GM23248 (cell line): ENCODE data around the gene OR10A5. TPM values are rescaled to one million over a fixed set of nuclear protein-coding genes. Genes with fewer than 3 reads are reported as not detected.

Experiments
- DNase-seq: peaks from one replicate; pipeline ENCODE4 v3.0.0-alpha.2; 2015
- H2AFZ ChIP-seq: fragments of 200-600 bp; sonication (generic); 2 replicates; pipeline ENCODE4 v1.6.1; 2016; ENCODE audit warnings: antibody characterized with exemption
- H3F3A ChIP-seq: fragments of 200-600 bp; sonication (generic); 2 replicates; pipeline ENCODE4 v1.6.1; 2016; ENCODE audit warnings: mild to moderate bottlenecking, antibody characterized with exemption, mixed run types; ENCODE audit not compliant: insufficient read depth
- H3K27ac ChIP-seq: fragments of 200-600 bp; sonication (generic); 2 replicates; pipeline ENCODE4 v1.5.1; 2016; ENCODE audit warnings: mild to moderate bottlenecking
- H3K27me3 ChIP-seq: fragments of 200-600 bp; sonication (generic); replicated peaks from 2 replicates; pipeline ENCODE4 v1.6.1; 2016; ENCODE audit warnings: mild to moderate bottlenecking; ENCODE audit not compliant: insufficient read depth
- H3K36me3 ChIP-seq: fragments of 200-600 bp; sonication (generic); 2 replicates; pipeline ENCODE4 v1.6.1; 2016; ENCODE audit warnings: low read depth, mild to moderate bottlenecking
- H3K4me1 ChIP-seq: fragments of 200-600 bp; sonication (generic); 2 replicates; pipeline ENCODE4 v1.6.1; 2016; ENCODE audit warnings: mild to moderate bottlenecking; ENCODE audit not compliant: insufficient read depth
- H3K4me2 ChIP-seq: fragments of 200-600 bp; sonication (generic); one replicate; pipeline ENCODE4 v1.6.1; 2016; ENCODE audit warnings: mild to moderate bottlenecking; ENCODE audit not compliant: unreplicated experiment
- H3K4me3 ChIP-seq: fragments of 200-600 bp; sonication (generic); 2 replicates; pipeline ENCODE4 v1.5.1; 2016; ENCODE audit warnings: mild to moderate bottlenecking
- H3K79me2 ChIP-seq: fragments of 200-600 bp; sonication (generic); 2 replicates; pipeline ENCODE4 v1.6.1; 2016; ENCODE audit warnings: mild to moderate bottlenecking; ENCODE audit not compliant: insufficient read depth
- H3K9ac ChIP-seq: fragments of 200-600 bp; sonication (generic); 2 replicates; pipeline ENCODE4 v1.6.1; 2016; ENCODE audit warnings: mild to moderate bottlenecking
- H3K9me2 ChIP-seq: fragments of 200-600 bp; sonication (generic); 2 replicates; pipeline ENCODE4 v1.6.1; 2016; ENCODE audit warnings: mixed run types, mild to moderate bottlenecking, moderate library complexity; ENCODE audit not compliant: insufficient read depth
- H3K9me3 ChIP-seq: fragments of 200-600 bp; sonication (generic); one replicate; pipeline ENCODE4 v1.6.1; 2017; ENCODE audit warnings: low read depth
- H4K20me1 ChIP-seq: fragments of 200-600 bp; sonication (generic); 2 replicates; pipeline ENCODE4 v1.6.0; 2016; ENCODE audit not compliant: insufficient read depth
- EZH2 ChIP-seq: fragments of 200-600 bp; sonication (generic); IDR thresholded peaks from 2 replicates; pipeline ENCODE4 v1.6.1; 2018; ENCODE audit warnings: antibody characterized with exemption, mild to moderate bottlenecking; ENCODE audit not compliant: insufficient read depth, poor library complexity, severe bottlenecking
- EZH2phosphoT487 ChIP-seq: fragments of 200-600 bp; sonication (generic); IDR thresholded peaks from 2 replicates; pipeline ENCODE4 v1.6.1; 2018; ENCODE audit warnings: antibody characterized with exemption, moderate library complexity, mild to moderate bottlenecking, low read depth; ENCODE audit not compliant: insufficient read depth
- in situ Hi-C: fragments of 300-500 bp; cut with MboI; formaldehyde crosslinking; loops from 2 replicates; pipeline ENCODE4 v1.15.0; 2020
- polyA plus RNA-seq: library from polyadenylated mRNA; unstranded; fragments of >200 nt; fragmentation: Nextera tagmentation; extraction: Ambion mirVana; gene quantifications from 2 replicates; pipeline ENCODE4 v1.2.1, GENCODE V29; 2016
- total RNA-seq: library from RNA; depleted of rRNA; stranded (reverse); fragments of >200 nt; shearing (Covaris generic); gene quantifications from 2 replicates; pipeline ENCODE4 v1.2.3, GENCODE V29; 2014; rRNA removed

Gene OR10A5
- total and polyA plus RNA-seq, 2 experiments from 2014 or later = not detected

GRCh38 chr11:6894097-6894496 lies 48.6 kb downstream of the OR10A5 start:
- Histone ChIP-seq H2AFZ (no peak overlapping the region), H3F3A (no peaks in the 10 kb centered on the region), H3K36me3 (no peaks in the 10 kb centered on the region), H3K4me2 (no peak overlapping the region), H3K27me3 (no peaks in the 10 kb centered on the region), H3K4me1 (no peaks in the 10 kb centered on the region), H3K9ac (no peak overlapping the region), H3K27ac (no peak overlapping the region), H3K4me3 (no peak overlapping the region), H3K79me2 (no peaks in the 10 kb centered on the region), H3K9me3 (no peaks in the 10 kb centered on the region), H4K20me1 (no peaks in the 10 kb centered on the region), H3K9me2 (no peaks in the 10 kb centered on the region)
- in situ Hi-C loops = no loop called here
- DNase-seq = no peak
- TF ChIP-seq EZH2phosphoT487 (no peak), EZH2 (no peak)

GRCh38 chr11:6895010-6895409 lies 49.5 kb downstream of the OR10A5 start:
- H3K27me3 ChIP-seq = no peaks in the 10 kb centered on the region
- H3K36me3 ChIP-seq = no peaks in the 10 kb centered on the region
- H3F3A ChIP-seq = no peaks in the 10 kb centered on the region
- H3K4me1 ChIP-seq = no peaks in the 10 kb centered on the region
- no peaks in the 10 kb centered on the region for H3K9me3 ChIP-seq
- H4K20me1 ChIP-seq = no peaks in the 10 kb centered on the region
- no peaks in the 10 kb centered on the region for H3K9me2 ChIP-seq
- no peak for TF ChIP-seq EZH2
- no peaks in the 10 kb centered on the region for H3K79me2 ChIP-seq
- H2AFZ ChIP-seq = no peak overlapping the region
- no peak overlapping the region for H3K27ac ChIP-seq
- in situ Hi-C loops = no loop called here
- no peak overlapping the region for H3K4me2 ChIP-seq
- no peak overlapping the region for H3K4me3 ChIP-seq
- no peak for DNase-seq
- no peak overlapping the region for H3K9ac ChIP-seq

Other genes with a start within 250 kb of the OR10A5 start
- gene RRP8, start 242.1 kb upstream of the OR10A5 start, total RNA-seq = 8.5 and 12.6 TPM in 2 replicates
- gene RRP8, start 242.1 kb upstream of the OR10A5 start, polyA plus RNA-seq = 21.3 and 24.4 TPM in 2 replicates
- gene ILK, start 241.9 kb upstream of the OR10A5 start, total RNA-seq = 211 and 242 TPM in 2 replicates
- gene ILK, start 241.9 kb upstream of the OR10A5 start, polyA plus RNA-seq = 256 and 264 TPM in 2 replicates
- 35.5 and 67.9 TPM in 2 replicates for gene TAF10, start 233.5 kb upstream of the OR10A5 start, total RNA-seq
- 171 and 172 TPM in 2 replicates for gene TAF10, start 233.5 kb upstream of the OR10A5 start, polyA plus RNA-seq
- gene TPP1, start 226.3 kb upstream of the OR10A5 start, total RNA-seq = 37.6 and 47.6 TPM in 2 replicates
- 65.2 and 66.3 TPM in 2 replicates for gene TPP1, start 226.3 kb upstream of the OR10A5 start, polyA plus RNA-seq
- 5.8 and 6.4 TPM in 2 replicates for gene DCHS1, start 189.9 kb upstream of the OR10A5 start, total RNA-seq
- 0.86 and 1.1 TPM in 2 replicates for gene DCHS1, start 189.9 kb upstream of the OR10A5 start, polyA plus RNA-seq
- gene MRPL17, start 162.3 kb upstream of the OR10A5 start, total RNA-seq = 53.5 and 104 TPM in 2 replicates
- gene MRPL17, start 162.3 kb upstream of the OR10A5 start, polyA plus RNA-seq = 107 and 114 TPM in 2 replicates
- gene OR2AG2, start 73.7 kb upstream of the OR10A5 start, total RNA-seq = 0.22 and 0.25 TPM in 2 replicates
- gene OR2AG2, start 73.7 kb upstream of the OR10A5 start, polyA plus RNA-seq = not detected in 2 replicates
- gene OR2AG1, start 62.7 kb upstream of the OR10A5 start, total RNA-seq = not detected in 2 replicates
- gene OR2AG1, start 62.7 kb upstream of the OR10A5 start, polyA plus RNA-seq = not detected in 2 replicates
- not detected in 2 replicates for gene OR6A2, start 46.0 kb upstream of the OR10A5 start, total RNA-seq
- gene OR6A2, start 46.0 kb upstream of the OR10A5 start, polyA plus RNA-seq = not detected in 2 replicates
- gene OR10A2, start 17.4 kb downstream of the OR10A5 start, total RNA-seq = not detected in 2 replicates
- 0.10 and 0.11 TPM in 2 replicates for gene OR10A2, start 17.4 kb downstream of the OR10A5 start, polyA plus RNA-seq
- gene OR10A4, start 30.9 kb downstream of the OR10A5 start, total RNA-seq = not detected in 2 replicates
- gene OR10A4, start 30.9 kb downstream of the OR10A5 start, polyA plus RNA-seq = not detected in 2 replicates
- 0.22 TPM in 1 of 2 replicates, not detected in the other for gene OR2D2, start 46.8 kb downstream of the OR10A5 start, total RNA-seq
- not detected in 2 replicates for gene OR2D2, start 46.8 kb downstream of the OR10A5 start, polyA plus RNA-seq
- not detected in 2 replicates for gene OR2D3, start 75.3 kb downstream of the OR10A5 start, total RNA-seq
- 0.18 TPM in 1 of 2 replicates, not detected in the other for gene OR2D3, start 75.3 kb downstream of the OR10A5 start, polyA plus RNA-seq
- gene ZNF215, start 80.7 kb downstream of the OR10A5 start, total RNA-seq = 3.5 and 4.9 TPM in 2 replicates
- gene ZNF215, start 80.7 kb downstream of the OR10A5 start, polyA plus RNA-seq = 5.4 and 5.6 TPM in 2 replicates
- gene ZNF214, start 174.7 kb downstream of the OR10A5 start, total RNA-seq = 1.3 and 2.1 TPM in 2 replicates
- gene ZNF214, start 174.7 kb downstream of the OR10A5 start, polyA plus RNA-seq = 1.3 and 2.4 TPM in 2 replicates
- not detected in 2 replicates for gene NLRP14, start 174.8 kb downstream of the OR10A5 start, total RNA-seq
- 0.13 TPM in 1 of 2 replicates, not detected in the other for gene NLRP14, start 174.8 kb downstream of the OR10A5 start, polyA plus RNA-seq
- gene RBMXL2, start 243.3 kb downstream of the OR10A5 start, total RNA-seq = not detected in 2 replicates
- not detected in 2 replicates for gene RBMXL2, start 243.3 kb downstream of the OR10A5 start, polyA plus RNA-seq